Measurements from ENCODE around the gene PPP1R9B.

The PPP1R9B gene

DNA sequence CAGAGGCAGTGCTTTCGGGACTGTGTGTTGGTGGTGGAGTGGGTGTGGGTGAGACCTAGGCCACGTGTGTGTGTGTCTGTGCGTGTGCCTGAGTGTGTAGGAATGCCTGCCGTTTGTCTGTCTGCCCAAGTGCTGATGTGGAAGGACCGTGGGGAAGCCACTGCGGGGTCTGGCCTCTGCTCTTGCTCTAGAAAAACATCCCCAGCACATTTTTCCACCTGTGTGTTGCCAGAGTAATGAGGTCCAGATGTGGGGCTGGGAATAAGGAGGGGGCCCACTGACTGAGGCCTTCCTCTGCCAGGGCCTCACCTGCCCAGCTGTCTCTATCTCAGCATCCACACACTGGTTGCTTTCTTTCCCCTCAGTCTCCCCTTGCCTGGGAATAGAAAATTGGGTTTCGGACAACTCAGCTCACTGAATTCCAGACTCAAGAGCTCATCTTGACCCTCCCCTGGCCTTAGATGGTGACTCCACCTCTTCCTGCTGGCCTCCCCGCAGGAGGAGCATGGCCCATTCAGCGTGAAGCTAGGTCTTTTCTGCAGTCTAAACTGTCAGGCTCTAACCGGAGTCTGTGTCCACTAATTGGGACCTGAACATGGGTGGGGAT is 23.0 kb upstream of the PPP1R9B start:
- H3K36me3 ChIP-seq (replicated peaks; ENCODE audit: low read depth, low read length) = no peaks in the 10 kb centered on the region
- H3K4me3 ChIP-seq (ENCODE audit: low read length) = no peak overlapping the region
- H2AFZ ChIP-seq (ENCODE audit: low read depth, low read length) = no peak overlapping the region
- H3K4me2 ChIP-seq (ENCODE audit: low read length) = no peak overlapping the region
- no peak overlapping the region for H3K27ac ChIP-seq (ENCODE audit: low read length)
- no peaks in the 10 kb centered on the region for H3K27me3 ChIP-seq (ENCODE audit: low read depth, low read length)
- no peaks in the 10 kb centered on the region for H3K9me3 ChIP-seq (ENCODE audit: insufficient read depth, low read length)
- H3K4me1 ChIP-seq (ENCODE audit: low read length) = peaks cover 39% of the 10 kb centered on the region
- H3K79me2 ChIP-seq (ENCODE audit: low read length) = no peaks in the 10 kb centered on the region
- H4K20me1 ChIP-seq (ENCODE audit: insufficient read depth, low read length) = no peaks in the 10 kb centered on the region
- H3K9ac ChIP-seq (ENCODE audit: low read length) = no peak overlapping the region
- TF ChIP-seq EZH2phosphoT487 (IDR thresholded peaks at IDR 0.05; ENCODE audit: low read depth) = no peak
- TF ChIP-seq, protein P1, sequence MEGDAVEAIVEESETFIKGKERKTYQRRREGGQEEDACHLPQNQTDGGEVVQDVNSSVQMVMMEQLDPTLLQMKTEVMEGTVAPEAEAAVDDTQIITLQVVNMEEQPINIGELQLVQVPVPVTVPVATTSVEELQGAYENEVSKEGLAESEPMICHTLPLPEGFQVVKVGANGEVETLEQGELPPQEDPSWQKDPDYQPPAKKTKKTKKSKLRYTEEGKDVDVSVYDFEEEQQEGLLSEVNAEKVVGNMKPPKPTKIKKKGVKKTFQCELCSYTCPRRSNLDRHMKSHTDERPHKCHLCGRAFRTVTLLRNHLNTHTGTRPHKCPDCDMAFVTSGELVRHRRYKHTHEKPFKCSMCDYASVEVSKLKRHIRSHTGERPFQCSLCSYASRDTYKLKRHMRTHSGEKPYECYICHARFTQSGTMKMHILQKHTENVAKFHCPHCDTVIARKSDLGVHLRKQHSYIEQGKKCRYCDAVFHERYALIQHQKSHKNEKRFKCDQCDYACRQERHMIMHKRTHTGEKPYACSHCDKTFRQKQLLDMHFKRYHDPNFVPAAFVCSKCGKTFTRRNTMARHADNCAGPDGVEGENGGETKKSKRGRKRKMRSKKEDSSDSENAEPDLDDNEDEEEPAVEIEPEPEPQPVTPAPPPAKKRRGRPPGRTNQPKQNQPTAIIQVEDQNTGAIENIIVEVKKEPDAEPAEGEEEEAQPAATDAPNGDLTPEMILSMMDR (IDR thresholded peaks at IDR 0.05; ENCODE audit: low read depth, low read length) = no peak

GRCh38 chr17:50172936-50173334 is 22.5 kb upstream of the PPP1R9B start:
- Histone ChIP-seq H3K9ac (ENCODE audit: low read length) (no peak overlapping the region), H3K9me3 (ENCODE audit: insufficient read depth, low read length) (no peaks in the 10 kb centered on the region), H4K20me1 (ENCODE audit: insufficient read depth, low read length) (no peaks in the 10 kb centered on the region), H3K27ac (ENCODE audit: low read length) (no peak overlapping the region), H3K4me2 (ENCODE audit: low read length) (no peak overlapping the region), H2AFZ (ENCODE audit: low read depth, low read length) (no peak overlapping the region), H3K4me3 (ENCODE audit: low read length) (no peak overlapping the region), H3K27me3 (ENCODE audit: low read depth, low read length) (no peaks in the 10 kb centered on the region), H3K36me3 (replicated peaks; ENCODE audit: low read depth, low read length) (no peaks in the 10 kb centered on the region), H3K4me1 (ENCODE audit: low read length) (peaks cover 39% of the 10 kb centered on the region), H3K79me2 (ENCODE audit: low read length) (no peaks in the 10 kb centered on the region)
- TF ChIP-seq, protein P1 (IDR thresholded peaks at IDR 0.05; ENCODE audit: low read depth, low read length) = no peak
- TF ChIP-seq EZH2phosphoT487 (IDR thresholded peaks at IDR 0.05; ENCODE audit: low read depth) = no peak

- H3K4me1 ChIP-seq (ENCODE audit: low read length) = peaks cover 37% of the 10 kb centered on the region
- no peak overlapping the region for H3K4me3 ChIP-seq (ENCODE audit: low read length)
- H3K4me2 ChIP-seq (ENCODE audit: low read length) = no peak overlapping the region
- H3K79me2 ChIP-seq (ENCODE audit: low read length) = no peaks in the 10 kb centered on the region
- TF ChIP-seq, protein P1 (IDR thresholded peaks at IDR 0.05; ENCODE audit: low read depth, low read length) = no peak
- no peak for TF ChIP-seq EZH2phosphoT487 (IDR thresholded peaks at IDR 0.05; ENCODE audit: low read depth)
- H3K9me3 ChIP-seq (ENCODE audit: insufficient read depth, low read length) = no peaks in the 10 kb centered on the region
- no peak overlapping the region for H3K27ac ChIP-seq (ENCODE audit: low read length)
- H3K27me3 ChIP-seq (ENCODE audit: low read depth, low read length) = no peaks in the 10 kb centered on the region
- H2AFZ ChIP-seq (ENCODE audit: low read depth, low read length) = no peak overlapping the region
- no peaks in the 10 kb centered on the region for H3K36me3 ChIP-seq (replicated peaks; ENCODE audit: low read depth, low read length)
- no peaks in the 10 kb centered on the region for H4K20me1 ChIP-seq (ENCODE audit: insufficient read depth, low read length)
- no peak overlapping the region for H3K9ac ChIP-seq (ENCODE audit: low read length)
Observed at GRCh38 chr17:50172130-50172529, 21.7 kb upstream of the PPP1R9B start.

DNA sequence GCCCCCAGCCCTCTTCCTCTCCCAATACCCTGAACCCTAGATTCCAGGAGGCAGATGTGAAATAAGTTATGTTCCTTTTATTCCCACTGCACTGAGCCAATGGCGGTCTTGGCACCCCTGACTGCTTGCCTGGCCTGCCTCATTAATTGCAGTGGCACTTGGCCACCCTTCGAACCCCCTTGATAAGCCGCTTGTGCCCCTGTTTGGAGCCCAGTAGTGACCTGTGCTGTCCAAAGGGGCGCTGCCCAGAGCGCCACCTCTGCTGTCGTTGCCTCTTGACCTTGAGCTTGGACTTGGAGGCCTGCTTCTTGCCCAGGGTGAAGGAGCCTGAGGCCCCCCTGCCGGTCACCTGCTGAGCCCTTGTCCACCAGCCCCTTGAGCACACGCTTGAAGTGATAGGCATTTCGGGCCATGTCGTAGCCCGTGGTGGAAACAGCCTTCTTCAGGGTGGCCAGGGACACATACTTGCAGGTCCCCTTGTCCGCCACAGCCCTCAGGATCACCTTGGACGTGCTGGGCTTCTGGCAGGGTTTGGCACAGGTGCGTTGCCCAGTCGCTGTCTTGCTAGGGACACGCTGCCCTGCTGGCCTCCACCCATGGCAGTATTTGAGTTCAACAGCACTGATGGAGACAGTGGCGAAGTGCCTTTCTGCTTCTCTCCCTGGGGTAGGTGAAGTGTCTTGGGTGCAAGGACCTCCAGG is 21.0 kb upstream of the PPP1R9B start:
- Histone ChIP-seq H3K36me3 (replicated peaks; ENCODE audit: low read depth, low read length) (no peaks in the 10 kb centered on the region), H4K20me1 (ENCODE audit: insufficient read depth, low read length) (no peaks in the 10 kb centered on the region), H3K4me3 (ENCODE audit: low read length) (no peak overlapping the region), H2AFZ (ENCODE audit: low read depth, low read length) (no peak overlapping the region), H3K4me1 (ENCODE audit: low read length) (peaks cover 37% of the 10 kb centered on the region), H3K27me3 (ENCODE audit: low read depth, low read length) (no peaks in the 10 kb centered on the region), H3K9me3 (ENCODE audit: insufficient read depth, low read length) (no peaks in the 10 kb centered on the region), H3K4me2 (ENCODE audit: low read length) (peak overlapping the region; percentile 59), H3K27ac (ENCODE audit: low read length) (no peak overlapping the region), H3K79me2 (ENCODE audit: low read length) (no peaks in the 10 kb centered on the region), H3K9ac (ENCODE audit: low read length) (no peak overlapping the region)
- TF ChIP-seq, protein P1 (IDR thresholded peaks at IDR 0.05; ENCODE audit: low read depth, low read length) = no peak
- TF ChIP-seq EZH2phosphoT487 (IDR thresholded peaks at IDR 0.05; ENCODE audit: low read depth) = no peak

All from OCI-LY3 (cell line).